Body of pancreas (tissue), 4 donors: ENCODE measurements around the gene TPM1. TPM values are rescaled to one million over a fixed set of nuclear protein-coding genes. Genes with fewer than 3 reads are reported as not detected.

Source experiments
- ATAC-seq: fragments of 150-250 bp; one replicate; pipeline ENCODE4 v1.9.1; 2016
- DNase-seq, 4 donors: peaks; one replicate each; pipeline ENCODE4 v3.0.0-alpha.2; 2019
- H3K27ac ChIP-seq, 4 donors: fragments of 200-600 bp; sonication (generic); 1 replicate in 3 of 4; 2 replicates in 1 of 4; pipeline versions ENCODE4 v1.5.1 to v1.6.1; 2016 to 2019; ENCODE audit warnings: mild to moderate bottlenecking in 1 of 4, mixed read lengths in 1 of 4, moderate library complexity in 1 of 4
- H3K27me3 ChIP-seq, 2 donors: fragments of 200-600 bp; sonication (generic); one replicate each; pipeline ENCODE4 v1.6.0; 2016; ENCODE audit warnings: mild to moderate bottlenecking in 1 of 2
- H3K36me3 ChIP-seq, 2 donors: fragments of 200-600 bp; sonication (generic); replicated peaks in 1 of 2; 2 replicates each; pipeline ENCODE4 v1.5.1; 2016; ENCODE audit warnings: low read depth in 2 of 2; ENCODE audit not compliant: insufficient read depth in 1 of 2
- H3K4me1 ChIP-seq: fragments of 200-600 bp; sonication (generic); one replicate; pipeline ENCODE4 v1.6.0; 2016
- H3K4me3 ChIP-seq, 2 donors: fragments of 200-600 bp; sonication (generic); 1 replicate in 1 of 2; 2 replicates in 1 of 2; pipeline ENCODE4 v1.5.1; 2016 to 2019
- H3K9me3 ChIP-seq, 3 donors: fragments of 200-600 bp; sonication (generic); 1 replicate in 2 of 3; 2 replicates in 1 of 3; pipeline ENCODE4 v1.5.1; 2016
- POLR2A ChIP-seq, 3 donors: fragments of 450-650 bp; IDR thresholded peaks; one replicate each; pipeline ENCODE4 v1.6.1; 2016; ENCODE audit warnings: antibody characterized with exemption in 3 of 3, mild to moderate bottlenecking in 2 of 3
- WGBS, 2 donors: methylation state at CpG; one replicate each; pipeline ENCODE4 v1.1.5; 2017; 5-methylcytosine and 5-hydroxymethylcytosine counted together
- intact Hi-C: fragments of 100-400 bp; cut with DNase I; formaldehyde crosslinking; loops from one replicate; pipeline ENCODE4 v1.15.1; 2023
- total RNA-seq, 2 donors: library from RNA; depleted of rRNA; stranded (reverse); fragments of >200 nt; gene quantifications; one replicate each; pipeline ENCODE4 v1.1.0, GENCODE V29; 2016
- TF ChIP-seq, protein P1 (sequence below), 7 experiments: fragments of 450-650 bp in 4 of 7; fragments of 200-600 bp in 3 of 7; sonication (generic) in 3 of 7; IDR thresholded peaks; one replicate each; pipeline ENCODE4 v1.5.1; 2016 to 2019; ENCODE audit warnings: antibody characterized with exemption in 7 of 7

The TPM1 gene
- total RNA-seq, 2 donors from 2014 or later: 417 to 435 TPM

DNA sequence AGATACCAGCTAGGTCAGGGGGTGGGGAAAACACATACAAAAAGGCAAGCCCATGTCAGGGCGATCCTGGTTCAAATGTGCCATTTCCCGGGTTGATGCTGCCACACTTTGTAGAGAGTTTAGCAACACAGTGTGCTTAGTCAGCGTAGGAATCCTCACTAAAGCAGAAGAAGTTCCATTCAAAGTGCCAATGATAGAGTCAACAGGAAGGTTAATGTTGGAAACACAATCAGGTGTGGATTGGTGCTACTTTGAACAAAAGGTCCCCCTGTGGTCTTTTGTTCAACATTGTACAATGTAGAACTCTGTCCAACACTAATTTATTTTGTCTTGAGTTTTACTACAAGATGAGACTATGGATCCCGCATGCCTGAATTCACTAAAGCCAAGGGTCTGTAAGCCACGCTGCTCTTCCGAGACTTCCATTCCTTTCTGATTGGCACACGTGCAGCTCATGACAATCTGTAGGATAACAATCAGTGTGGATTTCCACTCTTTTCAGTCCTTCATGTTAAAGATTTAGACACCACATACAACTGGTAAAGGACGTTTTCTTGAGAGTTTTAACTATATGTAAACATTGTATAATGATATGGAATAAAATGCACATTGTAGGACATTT is 28.9 kb downstream of the TPM1 start:
- ATAC-seq: no peak
- Histone ChIP-seq H3K4me3 (no peak overlapping the region), H3K36me3 (peaks cover 0 to 13% of the 10 kb centered on the region in 2 donors), H3K9me3 (no peaks in the 10 kb centered on the region), H3K27ac (no peak overlapping the region), H3K27me3 (no peaks in the 10 kb centered on the region), H3K4me1 (peaks cover 16% of the 10 kb centered on the region)
- no peak for DNase-seq
- TF ChIP-seq, protein P1, sequence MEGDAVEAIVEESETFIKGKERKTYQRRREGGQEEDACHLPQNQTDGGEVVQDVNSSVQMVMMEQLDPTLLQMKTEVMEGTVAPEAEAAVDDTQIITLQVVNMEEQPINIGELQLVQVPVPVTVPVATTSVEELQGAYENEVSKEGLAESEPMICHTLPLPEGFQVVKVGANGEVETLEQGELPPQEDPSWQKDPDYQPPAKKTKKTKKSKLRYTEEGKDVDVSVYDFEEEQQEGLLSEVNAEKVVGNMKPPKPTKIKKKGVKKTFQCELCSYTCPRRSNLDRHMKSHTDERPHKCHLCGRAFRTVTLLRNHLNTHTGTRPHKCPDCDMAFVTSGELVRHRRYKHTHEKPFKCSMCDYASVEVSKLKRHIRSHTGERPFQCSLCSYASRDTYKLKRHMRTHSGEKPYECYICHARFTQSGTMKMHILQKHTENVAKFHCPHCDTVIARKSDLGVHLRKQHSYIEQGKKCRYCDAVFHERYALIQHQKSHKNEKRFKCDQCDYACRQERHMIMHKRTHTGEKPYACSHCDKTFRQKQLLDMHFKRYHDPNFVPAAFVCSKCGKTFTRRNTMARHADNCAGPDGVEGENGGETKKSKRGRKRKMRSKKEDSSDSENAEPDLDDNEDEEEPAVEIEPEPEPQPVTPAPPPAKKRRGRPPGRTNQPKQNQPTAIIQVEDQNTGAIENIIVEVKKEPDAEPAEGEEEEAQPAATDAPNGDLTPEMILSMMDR (IDR thresholded peaks at IDR 0.05): no peak
- no peak for TF ChIP-seq POLR2A (IDR thresholded peaks at IDR 0.05)
- intact Hi-C loops: no loop called here
- WGBS, 2 donors: 74 to 75% methylated on average over 8 of the region's 8 CpGs

DNA sequence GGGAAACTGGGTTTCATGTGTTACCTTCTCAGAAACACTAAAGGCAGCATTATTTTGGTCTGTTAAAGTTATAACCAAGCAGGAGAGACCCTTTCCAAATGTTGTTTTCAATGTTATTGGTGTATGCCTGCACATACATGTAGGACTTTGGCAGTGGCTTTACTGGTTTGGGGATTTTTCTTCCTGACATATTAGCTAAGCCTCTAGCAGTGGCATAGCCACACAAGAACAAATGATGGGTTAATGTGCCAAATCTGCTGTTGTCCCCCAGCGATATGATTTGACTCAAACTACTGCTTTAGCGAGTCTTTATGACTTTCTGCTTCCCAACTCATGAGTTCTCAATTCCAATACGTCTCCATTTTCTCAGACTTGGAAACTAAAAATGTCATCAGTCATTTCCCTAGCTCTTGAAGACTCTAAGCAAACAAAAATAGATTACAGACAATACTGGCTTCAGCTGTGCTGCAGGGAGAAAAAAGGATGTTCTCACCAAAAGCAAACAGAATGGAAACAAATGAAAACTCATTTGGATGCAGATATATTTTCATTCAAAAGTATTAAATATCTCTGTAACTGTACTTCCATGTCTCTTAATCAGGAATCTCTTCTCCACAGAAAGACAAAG is 29.6 kb downstream of the TPM1 start:
- TF ChIP-seq POLR2A (IDR thresholded peaks at IDR 0.05): no peak
- TF ChIP-seq, protein P1 (IDR thresholded peaks at IDR 0.05): no peak
- peak overlapping the region in 1 of 4 donors; percentile 4 for H3K27ac ChIP-seq
- intact Hi-C loops: no loop called here

DNA sequence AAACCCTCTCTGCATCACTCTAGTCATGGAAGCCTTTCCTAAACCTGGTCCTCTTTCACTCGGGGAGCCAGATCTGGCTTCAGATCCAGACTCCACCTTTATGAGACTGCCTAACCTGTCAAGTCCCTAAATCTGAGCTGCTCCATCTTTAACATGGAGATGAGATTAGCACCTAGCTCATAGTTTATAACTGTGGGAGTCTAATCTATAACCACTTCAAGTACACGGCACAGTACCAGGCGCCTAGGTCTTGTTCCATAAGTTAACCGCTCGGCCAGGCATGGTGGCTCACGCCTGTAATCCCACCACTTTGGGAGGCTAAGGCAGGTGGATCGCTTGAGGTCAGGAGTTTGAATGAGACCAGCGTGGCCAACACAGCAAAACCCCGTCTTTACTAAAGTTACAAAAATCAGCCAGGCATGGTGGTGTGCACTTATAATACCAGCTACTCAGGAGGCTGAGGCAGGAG is 30.3 kb downstream of the TPM1 start:
- ATAC-seq (peak; percentile 12), DNase-seq (no peak)
- Histone ChIP-seq H3K9me3 (no peaks in the 10 kb centered on the region), H3K4me1 (peaks cover 16% of the 10 kb centered on the region), H3K27ac (peak overlapping the region in 2 of 4 donors; percentile 6 to 27), H3K27me3 (no peaks in the 10 kb centered on the region), H3K4me3 (no peak overlapping the region), H3K36me3 (peaks cover 0 to 10% of the 10 kb centered on the region in 2 donors)
- WGBS, 2 donors: 82 to 93% methylated on average over 4 to 9 of the region's 9 CpGs
- TF ChIP-seq POLR2A (IDR thresholded peaks at IDR 0.05): no peak
- TF ChIP-seq, protein P1 (IDR thresholded peaks at IDR 0.05): no peak
- intact Hi-C loops: no loop called here

More for the DNA sequence above, 29.6 kb downstream of the TPM1 start:
- H3K36me3 ChIP-seq: peaks cover 0 to 13% of the 10 kb centered on the region in 2 donors
- ATAC-seq: no peak
- DNase-seq: no peak
- H3K4me3 ChIP-seq: no peak overlapping the region
- 69 to 72% methylated on average over 3 of the region's 3 CpGs for WGBS, 2 donors
- H3K27me3 ChIP-seq: no peaks in the 10 kb centered on the region
- peaks cover 16% of the 10 kb centered on the region for H3K4me1 ChIP-seq
- H3K9me3 ChIP-seq: no peaks in the 10 kb centered on the region

DNA sequence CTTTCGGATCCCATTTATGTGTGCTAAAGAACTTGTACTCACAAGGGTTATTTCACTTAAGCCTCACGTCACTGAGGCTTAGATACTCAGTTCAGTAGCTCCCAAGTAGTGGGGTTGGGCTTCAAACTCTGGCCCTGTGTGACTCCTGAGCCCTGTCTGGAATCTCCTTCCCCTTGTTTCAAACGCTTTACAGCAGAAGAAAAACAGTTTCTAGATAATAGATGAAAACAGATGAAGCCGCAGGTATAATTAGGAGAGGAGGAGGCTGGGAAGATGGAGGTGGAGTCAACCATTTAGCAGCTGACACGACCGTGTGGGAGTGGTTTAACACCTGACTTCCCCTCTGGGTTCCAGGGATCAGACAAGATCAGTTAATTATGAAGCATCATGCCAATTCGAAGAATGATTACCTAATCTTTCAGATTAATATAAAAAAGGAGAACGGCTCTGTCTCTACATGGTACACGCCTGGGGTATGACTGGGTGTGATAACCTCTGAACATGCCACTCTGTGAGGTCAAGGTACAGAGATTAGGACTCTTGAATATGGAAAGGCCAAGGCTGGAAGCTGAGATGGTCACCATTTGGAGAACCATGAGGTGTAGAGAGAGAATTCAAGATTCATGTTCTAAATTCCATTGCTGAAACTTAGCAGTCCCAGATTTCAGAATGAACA is 31.1 kb downstream of the TPM1 start:
- 33 to 35% methylated on average over 9 of the region's 9 CpGs for WGBS, 2 donors
- peaks cover 0 to 9% of the 10 kb centered on the region in 2 donors for H3K36me3 ChIP-seq
- H3K9me3 ChIP-seq: no peaks in the 10 kb centered on the region
- no peak overlapping the region for H3K4me3 ChIP-seq
- intact Hi-C loops: no loop called here
- ATAC-seq: peak; percentile 37
- H3K27me3 ChIP-seq: no peaks in the 10 kb centered on the region
- no peak for DNase-seq
- peak overlapping the region in 2 of 4 donors; percentile 6 to 27 for H3K27ac ChIP-seq
- TF ChIP-seq, protein P1 (IDR thresholded peaks at IDR 0.05): no peak
- TF ChIP-seq POLR2A (IDR thresholded peaks at IDR 0.05): no peak
- H3K4me1 ChIP-seq: peaks cover 16% of the 10 kb centered on the region
